Transverse colon (tissue), 4 donors: Measurements from ENCODE around the gene THY1.

Source experiments
- EP300 ChIP-seq: sonication (generic); formaldehyde crosslinking; IDR thresholded peaks from one replicate; pipeline ENCODE4 v1.6.1; 2017; ENCODE audit warnings: antibody characterized with exemption, low read depth
- POLR2A ChIP-seq: fragments of 450-650 bp; IDR thresholded peaks from one replicate; pipeline ENCODE4 v1.6.1; 2016; ENCODE audit warnings: antibody characterized with exemption, mild to moderate bottlenecking, moderate library complexity
- POLR2AphosphoS5 ChIP-seq, 3 donors: sonication (generic); formaldehyde crosslinking; IDR thresholded peaks; one replicate each; pipeline ENCODE4 v1.6.1; 2016; ENCODE audit warnings: antibody characterized with exemption in 3 of 3
- TF ChIP-seq, protein P1 (sequence below), 5 experiments: fragments of 200-600 bp in 3 of 5; fragments of 450-650 bp in 2 of 5; sonication (generic) in 3 of 5; IDR thresholded peaks; 1 replicate in 2 of 5; 2 replicates in 3 of 5; pipeline ENCODE4 v1.5.1; 2016 to 2017; ENCODE audit warnings: antibody characterized with exemption in 5 of 5, inconsistent platforms in 3 of 5, mild to moderate bottlenecking in 2 of 5, moderate library complexity in 1 of 5

DNA sequence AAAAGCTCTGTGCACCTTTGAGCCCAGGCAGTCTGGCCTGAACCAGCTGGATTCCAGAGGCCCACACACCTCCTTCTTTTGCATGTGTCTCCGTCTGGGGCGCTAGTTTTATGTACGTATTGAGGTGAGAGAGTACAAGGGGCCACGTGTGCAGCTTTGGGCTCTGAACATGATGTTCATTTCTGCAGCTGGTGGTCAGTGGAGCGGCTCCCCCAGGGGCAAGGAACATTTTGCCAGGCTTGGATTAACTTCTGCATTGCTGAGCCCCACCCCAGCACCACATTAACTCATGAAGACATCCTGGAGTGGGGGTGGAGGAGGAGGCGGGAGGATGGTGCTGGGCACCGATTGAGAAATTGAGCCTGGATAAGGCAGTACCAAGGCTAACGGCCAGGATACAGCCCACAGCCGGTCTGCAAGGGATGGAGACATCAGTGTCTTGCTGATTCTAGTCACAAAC lies 55.3 kb downstream of the THY1 start:
- TF ChIP-seq, protein P1, sequence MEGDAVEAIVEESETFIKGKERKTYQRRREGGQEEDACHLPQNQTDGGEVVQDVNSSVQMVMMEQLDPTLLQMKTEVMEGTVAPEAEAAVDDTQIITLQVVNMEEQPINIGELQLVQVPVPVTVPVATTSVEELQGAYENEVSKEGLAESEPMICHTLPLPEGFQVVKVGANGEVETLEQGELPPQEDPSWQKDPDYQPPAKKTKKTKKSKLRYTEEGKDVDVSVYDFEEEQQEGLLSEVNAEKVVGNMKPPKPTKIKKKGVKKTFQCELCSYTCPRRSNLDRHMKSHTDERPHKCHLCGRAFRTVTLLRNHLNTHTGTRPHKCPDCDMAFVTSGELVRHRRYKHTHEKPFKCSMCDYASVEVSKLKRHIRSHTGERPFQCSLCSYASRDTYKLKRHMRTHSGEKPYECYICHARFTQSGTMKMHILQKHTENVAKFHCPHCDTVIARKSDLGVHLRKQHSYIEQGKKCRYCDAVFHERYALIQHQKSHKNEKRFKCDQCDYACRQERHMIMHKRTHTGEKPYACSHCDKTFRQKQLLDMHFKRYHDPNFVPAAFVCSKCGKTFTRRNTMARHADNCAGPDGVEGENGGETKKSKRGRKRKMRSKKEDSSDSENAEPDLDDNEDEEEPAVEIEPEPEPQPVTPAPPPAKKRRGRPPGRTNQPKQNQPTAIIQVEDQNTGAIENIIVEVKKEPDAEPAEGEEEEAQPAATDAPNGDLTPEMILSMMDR (IDR thresholded peaks at IDR 0.05): no peak
- TF ChIP-seq POLR2A (no peak), EP300 (no peak), POLR2AphosphoS5 (IDR thresholded peaks at IDR 0.05) (no peak)
